A673 (cell line): ENCODE measurements around the gene KIFAP3.

Experiments used
- CTCF ChIP-seq: fragments of 300-800, 200-600 bp; sonication (generic); conservative IDR thresholded peaks from 2 replicates; pipeline ENCODE4 v1.5.1; 2017; ENCODE audit warnings: low read depth, mild to moderate bottlenecking, antibody characterized with exemption, low read length, moderate library complexity, mixed read lengths
- EZH2 ChIP-seq: fragments of 200-600 bp; sonication (generic); IDR thresholded peaks from 2 replicates; pipeline ENCODE4 v1.6.1; 2017; ENCODE audit warnings: borderline replicate concordance, low read depth, mild to moderate bottlenecking, mixed read lengths, antibody characterized with exemption, low read length; ENCODE audit not compliant: poor library complexity, severe bottlenecking

GRCh38 chr1:170009551-170009950 lies 64.9 kb downstream of the KIFAP3 start:
- TF ChIP-seq CTCF, result no peak
- TF ChIP-seq EZH2, result no peak
